CD4-positive, alpha-beta T cell treated with Interferon alpha-2 for 1 hour (primary cell): ENCODE measurements around the gene C22orf39.
A peak's percentile ranks its signal among the peaks of the same experiment; 100 is the strongest.

Experiments used
- DNase-seq, 2 donors: peaks; one replicate each; pipeline ENCODE4 v3.0.0-alpha.2; 2020 to 2022

Gene C22orf39

DNA sequence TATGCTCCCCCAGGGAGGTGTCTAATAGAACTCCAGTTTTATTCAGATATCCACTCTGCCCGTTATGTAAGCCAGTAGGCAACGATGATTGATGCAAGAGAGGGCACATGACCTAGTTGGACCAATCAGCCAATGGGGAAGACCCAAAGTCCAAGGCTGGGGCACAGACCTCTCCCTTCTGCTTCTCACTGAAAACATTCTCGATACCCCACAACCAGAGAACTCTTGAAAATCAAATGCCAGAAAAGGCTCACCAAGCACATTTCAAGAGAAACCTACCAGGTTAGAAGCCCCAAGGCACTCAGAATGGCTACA, 23.4 kb downstream of the C22orf39 start:
- DNase-seq, result no peak

- DNase-seq, result no peak
These were observed 24.8 kb downstream of the C22orf39 start for GRCh38 chr22:19422440-19423301.

DNA sequence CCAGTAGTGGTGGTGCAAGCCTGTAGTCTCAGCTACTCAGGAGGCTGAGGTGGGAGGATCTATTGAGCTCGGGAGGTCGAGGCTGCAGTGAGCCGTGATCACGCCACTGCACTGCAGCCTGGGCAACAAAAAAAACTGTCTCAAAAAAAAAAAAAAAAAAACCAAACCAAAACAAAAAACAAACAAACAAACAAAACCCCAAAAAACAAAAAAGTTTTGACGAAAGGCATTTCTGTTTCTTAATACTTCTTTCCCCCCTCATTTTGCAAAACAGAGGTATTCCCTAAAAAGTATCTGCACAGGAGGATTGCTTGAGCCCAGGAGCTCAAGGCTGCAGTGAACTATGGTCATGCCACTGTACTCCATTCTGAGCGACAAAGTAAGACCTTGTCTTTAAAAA, 27.2 kb downstream of the C22orf39 start:
- DNase-seq, result no peak

GRCh38 chr22:19419464-19420178, 27.9 kb downstream of the C22orf39 start:
- DNase-seq, result peak; percentile 34 to 73

DNA sequence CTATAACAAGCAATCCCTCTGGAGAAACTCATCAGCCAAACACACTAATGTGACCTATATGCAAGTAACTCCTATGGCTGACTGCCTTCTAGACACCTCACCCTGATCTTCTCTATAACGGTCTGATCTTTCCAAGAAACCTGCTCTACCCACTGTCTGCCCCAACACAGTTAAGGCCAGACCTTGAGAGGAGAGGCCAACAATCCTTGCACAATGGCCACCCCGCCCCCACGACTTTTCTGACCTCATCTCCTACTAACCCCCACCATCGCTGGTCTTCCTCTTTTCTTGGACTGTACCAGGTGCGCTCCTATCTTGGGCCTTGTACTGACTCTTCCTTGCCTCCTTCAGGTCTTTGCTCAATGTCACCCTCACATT, 28.4 kb downstream of the C22orf39 start:
- peak in 1 of 2 donors; percentile 10 for DNase-seq

- DNase-seq, result no peak
These were observed 34.6 kb downstream of the C22orf39 start for GRCh38 chr22:19412923-19413322.

GRCh38 chr22:19412478-19412877, 35.0 kb downstream of the C22orf39 start:
- no peak for DNase-seq

GRCh38 chr22:19411690-19412045, 35.8 kb downstream of the C22orf39 start:
- DNase-seq, result no peak

GRCh38 chr22:19410941-19411689, 36.4 kb downstream of the C22orf39 start:
- no peak for DNase-seq

- no peak for DNase-seq
These were observed 39.6 kb downstream of the C22orf39 start for GRCh38 chr22:19407649-19408606.

DNA sequence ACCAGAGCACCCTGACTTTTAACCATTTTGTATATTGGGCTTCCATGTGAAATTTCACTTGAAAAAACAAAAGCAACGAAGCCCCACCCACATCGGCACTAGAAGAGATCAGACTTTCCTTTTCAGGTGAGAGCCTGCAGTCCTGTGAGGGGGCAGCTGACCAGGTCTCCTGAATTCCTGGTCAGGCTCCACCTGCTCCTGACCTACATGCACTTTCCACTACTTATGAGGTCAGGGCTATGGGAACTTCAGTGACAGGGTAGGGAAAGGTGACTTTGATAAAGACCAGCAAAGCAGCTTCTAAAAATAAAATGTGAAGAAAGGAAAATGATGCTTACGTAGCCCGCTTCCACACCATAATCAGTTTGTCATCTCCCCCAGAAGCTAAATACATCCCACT, 40.7 kb downstream of the C22orf39 start:
- DNase-seq, result no peak

DNA sequence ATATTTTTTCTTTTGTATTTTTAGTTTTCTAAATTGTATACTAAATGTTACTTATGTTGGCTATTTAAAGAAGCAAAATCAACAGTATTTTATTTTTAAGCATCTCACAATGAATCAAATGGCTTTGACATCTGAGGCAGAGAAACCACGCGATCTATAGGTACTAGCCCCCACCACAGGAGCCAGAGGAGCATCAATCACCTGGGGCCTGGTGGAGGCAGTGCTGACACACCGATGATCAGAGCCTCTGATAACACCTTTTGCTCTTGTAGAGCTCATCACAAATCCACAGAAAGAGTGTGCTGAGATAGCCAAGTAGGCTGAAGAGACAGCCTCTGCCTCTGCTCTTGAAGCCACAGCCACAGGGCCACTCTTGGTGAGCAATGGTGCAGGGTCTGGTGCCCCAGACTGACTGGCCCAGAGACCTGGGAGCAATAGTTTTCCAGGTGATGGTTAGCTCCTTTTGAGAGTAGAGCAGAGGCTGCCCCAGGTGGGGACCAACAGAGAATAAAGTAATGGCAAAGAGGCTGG, 41.2 kb downstream of the C22orf39 start:
- no peak for DNase-seq

GRCh38 chr22:19405652-19406051, 41.9 kb downstream of the C22orf39 start:
- no peak for DNase-seq

GRCh38 chr22:19405133-19405532, 42.4 kb downstream of the C22orf39 start:
- DNase-seq, result no peak

DNA sequence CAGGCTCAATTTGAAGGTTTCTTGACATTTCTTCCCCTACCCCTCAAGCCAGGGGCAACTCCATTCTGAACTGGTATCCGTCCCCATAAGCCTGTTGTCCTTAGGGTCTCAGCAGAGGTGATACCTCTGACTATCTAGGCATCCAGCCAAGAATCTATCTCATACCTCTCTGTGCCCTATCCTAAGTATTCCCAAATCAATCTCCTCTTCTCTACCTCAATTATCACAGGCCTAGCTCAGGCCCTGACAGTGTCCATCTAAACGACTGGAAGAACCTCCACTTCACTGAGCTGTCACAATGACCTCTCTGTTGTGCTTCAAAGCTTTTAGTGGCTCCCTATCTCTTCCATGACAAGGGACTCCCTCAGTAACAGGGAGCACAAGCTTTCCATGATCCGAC, 42.8 kb downstream of the C22orf39 start:
- no peak for DNase-seq

DNA sequence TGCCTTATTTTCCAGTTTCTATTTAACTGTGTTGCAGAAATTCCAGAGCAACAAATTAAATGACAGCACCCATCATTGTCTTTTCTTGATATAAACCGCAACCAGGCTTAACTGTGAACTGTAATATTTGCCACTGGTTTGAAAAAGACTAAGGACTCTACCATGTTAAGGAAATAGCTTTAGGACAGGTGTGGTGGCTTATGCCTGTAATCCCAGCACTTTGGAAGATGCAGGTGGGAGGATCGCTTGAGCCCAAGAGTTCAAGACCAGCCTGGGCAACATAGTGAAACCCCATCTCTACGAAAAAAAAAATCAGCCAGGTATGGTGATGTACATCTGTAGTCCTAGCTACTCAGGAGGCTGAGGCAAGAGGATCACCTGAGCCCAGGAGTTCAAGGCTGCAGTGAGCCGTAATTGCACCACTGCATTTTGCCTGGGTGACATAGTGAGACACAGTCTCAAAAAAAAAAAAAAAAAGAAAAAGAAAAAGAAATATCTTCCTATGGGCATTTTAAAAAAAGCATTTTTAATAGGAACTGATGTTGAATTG, 44.8 kb downstream of the C22orf39 start:
- no peak for DNase-seq

DNA sequence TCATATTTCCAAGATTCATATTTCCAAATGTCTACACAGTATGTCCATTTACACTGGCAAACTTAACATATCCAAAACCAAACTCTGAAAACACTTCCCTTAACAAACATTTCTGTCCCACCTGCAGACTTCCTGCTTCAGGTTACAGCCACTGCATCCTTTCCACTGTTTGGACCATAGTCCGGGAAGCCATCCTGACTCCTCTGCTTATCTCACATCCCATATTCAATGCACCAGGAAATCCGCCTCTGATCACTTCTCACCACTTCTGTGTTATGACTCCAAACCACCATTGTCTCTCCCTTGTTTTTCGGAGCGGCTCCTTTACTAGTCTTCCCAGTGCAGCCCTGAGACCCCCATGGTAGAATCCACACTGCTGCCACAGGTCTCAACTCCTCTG, 46.0 kb downstream of the C22orf39 start:
- no peak for DNase-seq

DNA sequence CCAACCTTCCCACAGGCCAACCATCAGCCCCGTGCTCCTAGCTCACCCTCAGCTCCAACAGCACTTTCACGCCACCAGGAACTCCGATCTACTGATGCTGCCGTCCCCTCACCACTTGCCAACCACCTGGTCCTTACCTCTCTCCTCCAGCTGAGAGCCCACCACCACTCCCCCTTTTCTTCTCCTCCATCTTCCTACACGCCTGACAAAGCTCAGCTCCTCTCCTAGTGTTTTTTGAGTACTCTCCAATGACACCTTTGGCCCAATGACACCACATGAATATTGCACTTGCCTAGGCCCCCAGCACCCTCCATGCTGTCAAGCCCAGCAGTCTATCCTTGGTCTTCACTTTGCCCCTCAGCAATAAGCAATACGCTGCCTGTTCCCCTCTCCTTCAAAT, 46.6 kb downstream of the C22orf39 start:
- no peak for DNase-seq

DNA sequence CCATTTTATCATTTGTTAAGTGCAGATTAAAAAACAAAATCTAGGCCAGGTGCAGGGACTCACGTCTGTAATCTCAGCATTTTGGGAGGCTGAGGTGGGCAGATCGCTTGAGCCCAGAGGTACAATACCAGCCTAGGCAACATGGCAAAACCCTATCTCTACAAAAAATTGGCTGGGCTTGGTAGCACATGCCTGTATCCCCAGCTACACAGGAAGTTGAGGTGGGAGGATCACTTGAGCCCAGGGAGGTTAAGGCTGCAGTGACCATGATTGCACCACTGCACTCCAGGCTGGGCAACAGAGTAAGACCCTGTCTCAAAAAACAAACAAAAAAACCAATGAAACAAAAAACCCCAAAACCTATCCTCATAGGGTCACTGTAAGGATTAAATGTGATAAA, 48.9 kb downstream of the C22orf39 start:
- DNase-seq, result no peak

DNA sequence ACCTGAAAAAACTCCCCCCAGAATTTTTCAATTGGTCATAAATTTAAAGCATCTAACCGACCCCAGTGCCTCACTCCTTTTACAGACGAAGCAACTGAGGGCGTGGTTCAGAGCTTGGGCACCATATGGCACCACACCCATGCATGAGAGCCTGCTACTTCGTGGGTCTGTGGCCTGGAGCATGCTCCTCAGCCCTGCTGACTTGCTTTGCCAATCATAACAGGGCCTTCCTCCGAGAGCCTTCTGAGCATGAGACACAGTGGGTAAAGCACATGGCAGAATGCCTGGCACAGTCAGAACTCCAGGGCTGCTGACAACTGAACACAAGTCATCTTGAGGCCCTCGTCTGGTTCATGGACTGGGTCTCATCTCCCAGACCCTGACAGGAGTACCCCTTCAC, 49.3 kb downstream of the C22orf39 start:
- no peak for DNase-seq

GRCh38 chr22:19397734-19398104, 49.8 kb downstream of the C22orf39 start:
- DNase-seq, result no peak
